ENCODE results near the gene JRKL. TPM values are rescaled to one million over a fixed set of nuclear protein-coding genes. Genes with fewer than 3 reads are reported as not detected.
A peak's percentile ranks its signal among the peaks of the same experiment; 100 is the strongest.

JRKL gene
- polyA plus RNA-seq, 4 donors: 1.6 to 18.5 (median 4.3) TPM

DNA sequence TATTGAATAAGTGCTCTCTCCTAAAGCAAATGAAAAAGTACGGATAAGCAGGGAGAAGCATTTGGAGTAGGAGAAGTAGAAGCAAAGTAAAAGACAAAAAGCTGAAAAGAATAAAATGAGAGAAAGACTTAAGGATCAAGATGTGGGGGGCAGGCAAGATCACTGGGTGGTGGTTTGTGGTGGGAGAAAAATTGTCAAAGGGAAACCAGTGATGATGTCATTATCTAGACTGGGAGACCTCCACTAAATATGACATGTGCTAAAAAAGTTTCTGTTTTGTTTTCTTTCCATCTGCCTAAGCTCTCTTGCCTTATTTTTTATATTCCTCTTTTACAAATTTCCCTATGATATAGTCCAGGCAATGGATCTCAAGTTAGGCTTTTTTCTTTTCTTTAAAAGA, 32.0 kb upstream of the JRKL start:
- H3K36me3 ChIP-seq (ENCODE audit: control insufficient read depth in 3 of 3, insufficient read depth in 2 of 3, low read depth in 1 of 3, low read length in 3 of 3): peaks cover 0 to 2% (median 1%) of the 10 kb centered on the region in 3 donors
- FAIRE-seq: no peak
- H3K4me3 ChIP-seq (ENCODE audit: low read depth in 1 of 3, low read length in 3 of 3): no peak overlapping the region
- no peak for DNase-seq
- no peak overlapping the region for H3K27ac ChIP-seq (ENCODE audit: low read depth in 1 of 3, low read length in 2 of 3)
- 93 to 97% (median 94%) methylated on average over 1 of the region's 1 CpG for WGBS, 3 donors
- no peaks in the 10 kb centered on the region for H3K27me3 ChIP-seq (ENCODE audit: control insufficient read depth in 3 of 3, insufficient read depth in 3 of 3, low read length in 3 of 3)
- no peaks in the 10 kb centered on the region for H3K4me1 ChIP-seq (ENCODE audit: control insufficient read depth in 3 of 3, insufficient read depth in 2 of 3, low read depth in 1 of 3, low read length in 2 of 3)
- no peaks in the 10 kb centered on the region for H3K9me3 ChIP-seq (ENCODE audit: control insufficient read depth in 2 of 2, insufficient read depth in 1 of 2, low read depth in 1 of 2, low read length in 1 of 2)

DNA sequence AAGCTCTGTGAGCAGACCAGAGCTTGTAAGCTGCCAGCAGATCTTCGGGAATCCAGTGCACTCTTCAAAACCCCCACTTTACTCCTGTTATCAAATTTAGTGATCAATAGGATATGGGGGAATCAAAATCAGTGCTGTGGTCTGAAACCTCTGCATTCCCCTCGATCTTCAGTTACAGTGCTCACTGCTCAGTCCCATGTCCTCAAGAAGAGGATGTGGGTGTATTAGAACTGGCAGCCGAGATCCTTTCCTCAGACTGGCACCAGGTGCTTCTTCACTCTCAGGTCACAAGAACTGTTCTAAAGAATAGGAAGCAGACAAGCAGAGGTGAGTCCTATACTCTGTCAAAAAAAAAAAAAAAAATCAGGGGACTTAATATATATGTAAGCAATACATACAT, 31.5 kb upstream of the JRKL start:
- DNase-seq: no peak
- Histone ChIP-seq H3K36me3 (ENCODE audit: control insufficient read depth in 3 of 3, insufficient read depth in 2 of 3, low read depth in 1 of 3, low read length in 3 of 3) (peaks cover 0 to 2% (median 1%) of the 10 kb centered on the region in 3 donors), H3K9me3 (ENCODE audit: control insufficient read depth in 2 of 2, insufficient read depth in 1 of 2, low read depth in 1 of 2, low read length in 1 of 2) (no peaks in the 10 kb centered on the region), H3K4me1 (ENCODE audit: control insufficient read depth in 3 of 3, insufficient read depth in 2 of 3, low read depth in 1 of 3, low read length in 2 of 3) (no peaks in the 10 kb centered on the region), H3K27ac (ENCODE audit: low read depth in 1 of 3, low read length in 2 of 3) (no peak overlapping the region), H3K4me3 (ENCODE audit: low read depth in 1 of 3, low read length in 3 of 3) (no peak overlapping the region), H3K27me3 (ENCODE audit: control insufficient read depth in 3 of 3, insufficient read depth in 3 of 3, low read length in 3 of 3) (no peaks in the 10 kb centered on the region)
- FAIRE-seq: no peak
- 81 to 87% (median 81%) methylated on average over 3 of the region's 3 CpGs for WGBS, 3 donors

DNA sequence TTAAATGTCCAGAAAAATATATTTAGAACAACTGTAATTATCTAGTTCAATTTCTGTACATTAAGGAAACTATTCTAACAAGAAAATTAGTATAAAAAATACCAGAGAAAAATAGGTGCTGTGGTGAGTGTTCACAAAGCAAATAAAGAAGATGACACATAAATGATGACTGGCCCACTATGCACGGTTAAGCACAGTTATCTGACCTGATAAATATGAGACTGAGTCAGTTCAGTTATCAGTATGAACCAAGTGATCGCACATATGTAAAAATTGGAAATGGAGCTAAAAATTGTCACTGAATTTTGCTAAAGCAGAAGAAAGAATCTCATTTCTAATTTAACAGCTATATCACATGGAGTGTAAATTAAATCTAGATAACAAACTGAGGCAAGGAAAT, 28.0 kb upstream of the JRKL start:
- Histone ChIP-seq H3K27ac (ENCODE audit: low read depth in 1 of 3, low read length in 2 of 3) (no peak overlapping the region), H3K4me1 (ENCODE audit: control insufficient read depth in 3 of 3, insufficient read depth in 2 of 3, low read depth in 1 of 3, low read length in 2 of 3) (no peaks in the 10 kb centered on the region), H3K9me3 (ENCODE audit: control insufficient read depth in 2 of 2, insufficient read depth in 1 of 2, low read depth in 1 of 2, low read length in 1 of 2) (no peaks in the 10 kb centered on the region), H3K4me3 (ENCODE audit: low read depth in 1 of 3, low read length in 3 of 3) (no peak overlapping the region), H3K27me3 (ENCODE audit: control insufficient read depth in 3 of 3, insufficient read depth in 3 of 3, low read length in 3 of 3) (no peaks in the 10 kb centered on the region), H3K36me3 (ENCODE audit: control insufficient read depth in 3 of 3, insufficient read depth in 2 of 3, low read depth in 1 of 3, low read length in 3 of 3) (peaks cover 0 to 3% (median 2%) of the 10 kb centered on the region in 3 donors)
- 61 to 75% (median 64%) methylated on average over 2 of the region's 2 CpGs for WGBS, 3 donors
- FAIRE-seq: no peak
- no peak for DNase-seq

DNA sequence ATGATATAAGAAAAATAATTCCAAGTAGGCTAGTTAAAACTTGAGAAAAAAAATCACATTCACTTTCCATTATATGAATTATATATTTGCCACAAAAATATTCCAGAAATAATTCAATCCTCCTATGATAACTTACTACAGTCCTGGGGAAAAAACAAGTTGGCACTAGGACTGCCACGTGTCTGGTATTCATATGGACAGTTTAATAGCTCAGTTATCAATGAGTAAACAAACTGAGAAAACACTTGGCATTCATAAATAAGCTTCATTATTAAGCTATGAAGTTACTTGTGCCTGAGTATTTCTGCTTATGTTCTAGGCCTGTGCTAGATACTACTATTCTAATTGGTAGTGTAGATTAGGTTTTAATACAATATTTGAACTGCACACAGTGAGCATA, 24.3 kb upstream of the JRKL start:
- Histone ChIP-seq H3K4me1 (ENCODE audit: control insufficient read depth in 3 of 3, insufficient read depth in 2 of 3, low read depth in 1 of 3, low read length in 2 of 3) (no peaks in the 10 kb centered on the region), H3K36me3 (ENCODE audit: control insufficient read depth in 3 of 3, insufficient read depth in 2 of 3, low read depth in 1 of 3, low read length in 3 of 3) (peaks cover 0 to 6% (median 2%) of the 10 kb centered on the region in 3 donors), H3K9me3 (ENCODE audit: control insufficient read depth in 2 of 2, insufficient read depth in 1 of 2, low read depth in 1 of 2, low read length in 1 of 2) (peaks cover 0 to 13% of the 10 kb centered on the region in 2 donors), H3K4me3 (ENCODE audit: low read depth in 1 of 3, low read length in 3 of 3) (no peak overlapping the region), H3K27ac (ENCODE audit: low read depth in 1 of 3, low read length in 2 of 3) (no peak overlapping the region), H3K27me3 (ENCODE audit: control insufficient read depth in 3 of 3, insufficient read depth in 3 of 3, low read length in 3 of 3) (no peaks in the 10 kb centered on the region)
- FAIRE-seq: no peak
- 16 to 64% (median 41%) methylated on average over 1 of the region's 1 CpG for WGBS, 3 donors
- peak in 1 of 2 donors; percentile 3 for DNase-seq

DNA sequence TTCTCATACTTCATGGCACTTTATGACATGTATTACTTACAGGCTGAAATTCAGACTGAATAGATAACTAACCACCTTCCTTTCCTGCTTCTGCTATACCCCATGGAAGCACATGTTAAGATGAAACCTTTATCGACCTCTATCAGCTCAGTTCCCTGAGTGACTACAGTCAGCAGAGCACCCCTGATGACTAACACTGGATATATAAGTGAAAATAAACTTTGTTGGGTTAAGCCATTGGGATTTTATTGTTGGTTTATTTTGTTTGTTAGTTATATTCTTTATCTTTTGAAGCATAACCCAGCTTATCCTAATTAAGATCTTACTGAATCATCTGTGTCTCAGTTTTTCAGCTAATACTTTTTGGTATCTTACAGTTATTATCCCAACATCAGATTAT, 23.8 kb upstream of the JRKL start:
- 65 to 83% (median 79%) methylated on average over 1 of the region's 1 CpG for WGBS, 3 donors
- H3K36me3 ChIP-seq (ENCODE audit: control insufficient read depth in 3 of 3, insufficient read depth in 2 of 3, low read depth in 1 of 3, low read length in 3 of 3): peaks cover 0 to 6% (median 2%) of the 10 kb centered on the region in 3 donors

DNA sequence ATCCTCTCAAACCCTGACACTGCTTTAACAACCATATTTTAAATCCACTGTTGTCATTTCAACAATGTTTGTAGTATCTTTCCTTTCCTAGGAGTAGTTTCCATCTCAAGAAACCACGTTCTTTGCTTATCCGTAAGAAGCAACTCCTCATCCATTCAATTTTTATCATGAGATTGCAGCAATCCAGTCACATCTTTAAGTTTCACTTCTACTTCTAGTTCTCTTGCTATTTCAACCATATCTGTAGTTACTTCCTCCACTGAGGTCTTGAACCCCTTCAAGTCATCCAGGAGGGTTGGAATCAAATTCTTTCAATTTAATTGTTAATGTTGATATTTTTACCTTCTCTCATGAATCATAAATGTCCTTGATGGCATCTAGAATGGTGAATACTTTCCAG, 22.5 kb upstream of the JRKL start:
- DNase-seq (no peak), FAIRE-seq (no peak)
- H3K27me3 ChIP-seq (ENCODE audit: control insufficient read depth in 3 of 3, insufficient read depth in 3 of 3, low read length in 3 of 3): no peaks in the 10 kb centered on the region
- 88 to 100% (median 96%) methylated on average over 2 of the region's 2 CpGs for WGBS, 3 donors
- H3K4me1 ChIP-seq (ENCODE audit: control insufficient read depth in 3 of 3, insufficient read depth in 2 of 3, low read depth in 1 of 3, low read length in 2 of 3): no peaks in the 10 kb centered on the region
- H3K36me3 ChIP-seq (ENCODE audit: control insufficient read depth in 3 of 3, insufficient read depth in 2 of 3, low read depth in 1 of 3, low read length in 3 of 3): peaks cover 0 to 6% (median 2%) of the 10 kb centered on the region in 3 donors
- H3K9me3 ChIP-seq (ENCODE audit: control insufficient read depth in 2 of 2, insufficient read depth in 1 of 2, low read depth in 1 of 2, low read length in 1 of 2): peaks cover 0 to 13% of the 10 kb centered on the region in 2 donors
- H3K4me3 ChIP-seq (ENCODE audit: low read depth in 1 of 3, low read length in 3 of 3): no peak overlapping the region
- no peak overlapping the region for H3K27ac ChIP-seq (ENCODE audit: low read depth in 1 of 3, low read length in 2 of 3)

More for the DNA sequence above, 23.8 kb upstream of the JRKL start:
- no peak for DNase-seq
- Histone ChIP-seq H3K9me3 (ENCODE audit: control insufficient read depth in 2 of 2, insufficient read depth in 1 of 2, low read depth in 1 of 2, low read length in 1 of 2) (peaks cover 0 to 13% of the 10 kb centered on the region in 2 donors), H3K4me3 (ENCODE audit: low read depth in 1 of 3, low read length in 3 of 3) (no peak overlapping the region), H3K27ac (ENCODE audit: low read depth in 1 of 3, low read length in 2 of 3) (no peak overlapping the region), H3K4me1 (ENCODE audit: control insufficient read depth in 3 of 3, insufficient read depth in 2 of 3, low read depth in 1 of 3, low read length in 2 of 3) (no peaks in the 10 kb centered on the region), H3K27me3 (ENCODE audit: control insufficient read depth in 3 of 3, insufficient read depth in 3 of 3, low read length in 3 of 3) (no peaks in the 10 kb centered on the region)
- FAIRE-seq: no peak

DNA sequence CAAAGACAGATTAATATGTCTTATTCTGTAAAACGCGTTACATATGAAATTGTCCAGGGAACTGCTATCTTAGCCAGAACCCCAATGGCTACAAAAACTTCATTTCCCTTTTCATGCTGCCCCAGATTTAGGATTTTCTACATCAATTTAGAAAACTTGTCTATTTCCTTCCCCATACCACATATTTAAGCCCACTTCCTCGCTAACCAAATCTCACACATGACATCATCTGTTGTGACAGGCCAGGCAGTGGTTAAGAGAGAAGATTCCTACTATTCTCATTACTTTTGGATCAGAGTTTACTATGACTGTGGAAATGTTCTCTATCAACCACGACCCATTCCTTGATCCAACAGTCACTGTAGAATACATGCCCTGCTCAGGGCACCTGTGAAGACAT, 16.0 kb upstream of the JRKL start:
- H3K4me1 ChIP-seq (ENCODE audit: control insufficient read depth in 3 of 3, insufficient read depth in 2 of 3, low read depth in 1 of 3, low read length in 2 of 3): no peaks in the 10 kb centered on the region
- WGBS, 3 donors: 94 to 98% (median 96%) methylated on average over 4 of the region's 4 CpGs
- H3K27me3 ChIP-seq (ENCODE audit: control insufficient read depth in 3 of 3, insufficient read depth in 3 of 3, low read length in 3 of 3): no peaks in the 10 kb centered on the region
- peaks cover 0 to 2% (median 0%) of the 10 kb centered on the region in 3 donors for H3K36me3 ChIP-seq (ENCODE audit: control insufficient read depth in 3 of 3, insufficient read depth in 2 of 3, low read depth in 1 of 3, low read length in 3 of 3)
- no peak overlapping the region for H3K27ac ChIP-seq (ENCODE audit: low read depth in 1 of 3, low read length in 2 of 3)
- FAIRE-seq (no peak), DNase-seq (no peak)
- H3K9me3 ChIP-seq (ENCODE audit: control insufficient read depth in 2 of 2, insufficient read depth in 1 of 2, low read depth in 1 of 2, low read length in 1 of 2): peaks cover 0 to 1% of the 10 kb centered on the region in 2 donors
- H3K4me3 ChIP-seq (ENCODE audit: low read depth in 1 of 3, low read length in 3 of 3): no peak overlapping the region

DNA sequence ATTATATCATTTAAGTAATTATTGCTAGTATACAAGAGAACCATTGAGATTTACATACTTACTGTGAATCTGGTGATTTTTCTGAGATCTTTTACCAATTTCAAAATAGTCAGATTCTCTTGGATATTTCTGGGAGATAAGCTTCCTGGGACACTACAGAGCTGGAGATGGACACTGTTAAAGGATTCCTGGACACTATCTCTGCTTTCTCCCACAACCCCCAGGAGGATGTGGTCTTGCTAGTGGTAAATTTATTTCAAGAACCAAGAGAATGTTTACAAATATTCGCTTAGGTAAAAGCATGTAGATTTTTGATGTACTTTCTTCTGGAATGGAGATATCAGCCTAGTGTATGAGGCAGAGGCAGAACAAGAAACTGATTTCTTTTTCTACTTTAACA, 13.0 kb upstream of the JRKL start:
- H3K4me1 ChIP-seq (ENCODE audit: control insufficient read depth in 3 of 3, insufficient read depth in 2 of 3, low read depth in 1 of 3, low read length in 2 of 3): no peaks in the 10 kb centered on the region
- no peak overlapping the region for H3K4me3 ChIP-seq (ENCODE audit: low read depth in 1 of 3, low read length in 3 of 3)
- H3K9me3 ChIP-seq (ENCODE audit: control insufficient read depth in 2 of 2, insufficient read depth in 1 of 2, low read depth in 1 of 2, low read length in 1 of 2): no peaks in the 10 kb centered on the region
- peaks cover 0 to 2% (median 0%) of the 10 kb centered on the region in 3 donors for H3K36me3 ChIP-seq (ENCODE audit: control insufficient read depth in 3 of 3, insufficient read depth in 2 of 3, low read depth in 1 of 3, low read length in 3 of 3)
- H3K27me3 ChIP-seq (ENCODE audit: control insufficient read depth in 3 of 3, insufficient read depth in 3 of 3, low read length in 3 of 3): no peaks in the 10 kb centered on the region
- 76 to 96% (median 88%) methylated on average over 1 of the region's 1 CpG for WGBS, 3 donors
- no peak for DNase-seq
- no peak for FAIRE-seq
- no peak overlapping the region for H3K27ac ChIP-seq (ENCODE audit: low read depth in 1 of 3, low read length in 2 of 3)

DNA sequence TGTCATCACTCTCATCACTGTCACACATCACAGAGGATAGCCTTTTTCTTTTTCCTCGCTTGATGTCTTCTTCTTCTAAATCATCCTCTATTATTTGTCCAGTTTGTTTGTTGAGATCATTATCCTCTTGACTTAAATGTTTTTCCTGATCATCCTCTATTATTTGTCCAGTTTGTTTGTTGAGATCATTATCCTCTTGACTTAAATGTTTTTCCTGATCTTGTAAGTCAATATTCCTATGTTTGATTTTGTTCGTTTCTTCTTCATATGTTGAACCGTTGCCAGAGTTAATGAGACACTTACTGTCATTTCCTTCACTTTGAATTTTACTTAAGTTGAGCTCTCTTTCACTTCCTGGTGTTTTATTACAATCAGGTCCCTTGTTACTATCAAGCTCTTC, 5.7 kb upstream of the JRKL start:
- 73 to 79% (median 78%) methylated on average over 3 of the region's 3 CpGs for WGBS, 3 donors
- Histone ChIP-seq H3K36me3 (ENCODE audit: control insufficient read depth in 3 of 3, insufficient read depth in 2 of 3, low read depth in 1 of 3, low read length in 3 of 3) (peaks cover 0 to 4% (median 0%) of the 10 kb centered on the region in 3 donors), H3K27me3 (ENCODE audit: control insufficient read depth in 3 of 3, insufficient read depth in 3 of 3, low read length in 3 of 3) (no peaks in the 10 kb centered on the region), H3K9me3 (ENCODE audit: control insufficient read depth in 2 of 2, insufficient read depth in 1 of 2, low read depth in 1 of 2, low read length in 1 of 2) (no peaks in the 10 kb centered on the region), H3K4me1 (ENCODE audit: control insufficient read depth in 3 of 3, insufficient read depth in 2 of 3, low read depth in 1 of 3, low read length in 2 of 3) (peaks cover 0 to 3% (median 3%) of the 10 kb centered on the region in 3 donors), H3K4me3 (ENCODE audit: low read depth in 1 of 3, low read length in 3 of 3) (no peak overlapping the region), H3K27ac (ENCODE audit: low read depth in 1 of 3, low read length in 2 of 3) (no peak overlapping the region)
- no peak for FAIRE-seq
- DNase-seq: no peak

Data from small intestine (tissue), 7 donors.